Breast epithelium (tissue), 4 donors: ENCODE measurements around the gene BCL2. TPM values are rescaled to one million over a fixed set of nuclear protein-coding genes. Genes with fewer than 3 reads are reported as not detected.

Experiments
- DNase-seq, 2 donors: peaks; one replicate each; pipeline ENCODE4 v3.0.0-alpha.2; 2019; ENCODE audit warnings: low spot score in 2 of 2
- H3K27ac ChIP-seq, 2 donors: fragments of 200-600 bp; sonication (generic) in 1 of 2; one replicate each; pipeline ENCODE4 v1.5.1; 2016 to 2019; ENCODE audit warnings: mild to moderate bottlenecking in 1 of 2
- H3K27me3 ChIP-seq, 2 donors: fragments of 200-600 bp; sonication (generic) in 1 of 2; one replicate each; pipeline versions ENCODE4 v1.5.1 to v1.6.0; 2017 to 2019; ENCODE audit warnings: control low read depth in 1 of 2, mild to moderate bottlenecking in 1 of 2
- H3K36me3 ChIP-seq: fragments of 200-600 bp; one replicate; pipeline ENCODE4 v1.5.1; 2019
- H3K4me1 ChIP-seq, 2 donors: fragments of 200-600 bp; sonication (generic); one replicate each; pipeline ENCODE4 v1.5.1; 2016 to 2019; ENCODE audit warnings: control low read depth in 1 of 2
- H3K4me3 ChIP-seq, 3 donors: fragments of 200-600 bp; sonication (generic); 1 replicate in 2 of 3; 2 replicates in 1 of 3; pipeline ENCODE4 v1.5.1; 2016 to 2019; ENCODE audit warnings: mild to moderate bottlenecking in 3 of 3, moderate library complexity in 2 of 3
- H3K9me3 ChIP-seq, 2 donors: fragments of 200-600 bp; sonication (generic) in 1 of 2; one replicate each; pipeline ENCODE4 v1.5.1; 2016 to 2019; ENCODE audit warnings: control low read depth in 1 of 2
- CTCF ChIP-seq, 3 donors: fragments of 450-650 bp; IDR thresholded peaks; one replicate each; pipeline ENCODE4 v1.5.1; 2016 to 2017; ENCODE audit warnings: antibody characterized with exemption in 3 of 3, mild to moderate bottlenecking in 3 of 3, moderate library complexity in 3 of 3
- POLR2A ChIP-seq: fragments of 450-650 bp; IDR thresholded peaks from one replicate; pipeline ENCODE4 v1.6.1; 2016; ENCODE audit warnings: antibody characterized with exemption, mild to moderate bottlenecking, moderate library complexity
- POLR2AphosphoS5 ChIP-seq, 3 donors: sonication (generic); formaldehyde crosslinking; IDR thresholded peaks; one replicate each; pipeline ENCODE4 v1.6.1; 2017; ENCODE audit warnings: antibody characterized with exemption in 3 of 3
- intact Hi-C: fragments of 100-400 bp; cut with DNase I; formaldehyde crosslinking; loops from one replicate; pipeline ENCODE4 v1.15.1; 2023; ENCODE audit warnings: low total_unique reads
- total RNA-seq, 3 donors: library from RNA; depleted of rRNA; stranded (reverse); fragments of >200 nt; gene quantifications; one replicate each; pipeline ENCODE4 v1.1.0, GENCODE V29; 2016

BCL2 gene
- total RNA-seq, 3 donors from 2014 or later, result 41.3 to 82.5 (median 43.6) TPM

- peaks cover 0 to under 1% of the 10 kb centered on the region in 2 donors for H3K4me1 ChIP-seq
- TF ChIP-seq POLR2AphosphoS5 (IDR thresholded peaks at IDR 0.05) (no peak), CTCF (IDR thresholded peaks at IDR 0.05) (no peak), POLR2A (no peak)
- H3K36me3 ChIP-seq, result no peaks in the 10 kb centered on the region
- no peaks in the 10 kb centered on the region for H3K9me3 ChIP-seq
- intact Hi-C loops, result no loop called here
- no peak for DNase-seq
- peak overlapping the region; percentile 75 to 78 for H3K27ac ChIP-seq
- H3K27me3 ChIP-seq, result no peaks in the 10 kb centered on the region
- H3K4me3 ChIP-seq, result peak overlapping the region in 1 of 3 donors; percentile 22
Measured at GRCh38 chr18:63253428-63254372, 65.9 kb downstream of the BCL2 start.

- Histone ChIP-seq H3K9me3 (no peaks in the 10 kb centered on the region), H3K27ac (peak overlapping the region; percentile 75 to 78), H3K4me1 (peaks cover 0 to 4% of the 10 kb centered on the region in 2 donors), H3K36me3 (no peaks in the 10 kb centered on the region), H3K27me3 (no peaks in the 10 kb centered on the region), H3K4me3 (peak overlapping the region in 1 of 3 donors; percentile 22)
- TF ChIP-seq POLR2AphosphoS5 (IDR thresholded peaks at IDR 0.05) (no peak), CTCF (IDR thresholded peaks at IDR 0.05) (no peak)
- no peak for DNase-seq
- intact Hi-C loops, result no loop called here
Measured at GRCh38 chr18:63253014-63253413, 66.6 kb downstream of the BCL2 start.

- Histone ChIP-seq H3K27ac (peak overlapping the region in 1 of 2 donors; percentile 32), H3K4me3 (no peak overlapping the region), H3K27me3 (no peaks in the 10 kb centered on the region), H3K9me3 (no peaks in the 10 kb centered on the region), H3K36me3 (no peaks in the 10 kb centered on the region), H3K4me1 (peaks cover 0 to 8% of the 10 kb centered on the region in 2 donors)
- TF ChIP-seq POLR2A (no peak), POLR2AphosphoS5 (IDR thresholded peaks at IDR 0.05) (no peak), CTCF (IDR thresholded peaks at IDR 0.05) (no peak)
- intact Hi-C loops, result no loop called here
- DNase-seq, result no peak
Measured at GRCh38 chr18:63249771-63250170, 69.8 kb downstream of the BCL2 start.

DNA sequence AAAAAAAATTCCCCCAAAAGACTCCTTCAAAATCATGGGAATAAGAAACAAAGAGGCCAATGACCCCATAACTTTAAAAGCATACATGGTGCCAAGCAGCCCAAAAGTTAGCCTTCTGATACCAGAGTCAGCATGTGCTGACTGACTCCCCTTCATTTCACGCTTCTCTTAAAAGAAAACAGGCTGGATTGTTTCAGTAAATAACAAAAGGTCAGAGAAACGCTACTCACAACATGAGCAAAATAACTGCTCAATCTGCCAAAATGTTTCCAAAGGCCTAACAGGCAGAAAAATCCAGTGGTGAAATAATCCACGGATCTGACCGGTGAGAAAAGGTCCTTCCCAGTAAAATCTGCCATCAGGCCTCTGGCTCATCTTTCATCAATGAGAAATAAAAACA lies 71.6 kb downstream of the BCL2 start:
- Histone ChIP-seq H3K36me3 (no peaks in the 10 kb centered on the region), H3K27ac (peak overlapping the region; percentile 68 to 86), H3K4me1 (peaks cover 0 to 8% of the 10 kb centered on the region in 2 donors), H3K4me3 (no peak overlapping the region), H3K9me3 (no peaks in the 10 kb centered on the region), H3K27me3 (no peaks in the 10 kb centered on the region)
- no peak for TF ChIP-seq POLR2A
- peak in 1 of 3 donors; percentile 38 for TF ChIP-seq POLR2AphosphoS5 (IDR thresholded peaks at IDR 0.05)
- intact Hi-C loops, result no loop called here
- no peak for DNase-seq

- H3K4me1 ChIP-seq, result peaks cover 0 to 8% of the 10 kb centered on the region in 2 donors
- no peak for DNase-seq
- peak overlapping the region; percentile 68 to 86 for H3K27ac ChIP-seq
- no peaks in the 10 kb centered on the region for H3K9me3 ChIP-seq
- intact Hi-C loops, result no loop called here
- no peak overlapping the region for H3K4me3 ChIP-seq
- no peaks in the 10 kb centered on the region for H3K27me3 ChIP-seq
- no peaks in the 10 kb centered on the region for H3K36me3 ChIP-seq
- TF ChIP-seq POLR2A, result no peak
- TF ChIP-seq CTCF (IDR thresholded peaks at IDR 0.05), result no peak
- no peak for TF ChIP-seq POLR2AphosphoS5 (IDR thresholded peaks at IDR 0.05)
Measured at GRCh38 chr18:63247506-63247905, 72.1 kb downstream of the BCL2 start.
